IMR-90 (cell line): ENCODE measurements around the gene PCK2. TPM values are rescaled to one million over a fixed set of nuclear protein-coding genes. Genes with fewer than 3 reads are reported as not detected.

Source experiments
- ATAC-seq: fragments of 200-7000 bp; cut with Tn5 transposase; 2 replicates; pipeline ENCODE4 v1.9.1; 2020; ENCODE audit warnings: low read depth, mild to moderate bottlenecking, moderate library complexity
- BruUV-seq: library from RNA; stranded (reverse); fragments of 400-500 nt; replicated peaks from 2 replicates; lab custom pipeline; 2021; lab: Mats Ljungman, UMichigan
- CTCF ChIA-PET: fragments of 300-600 bp; formaldehyde crosslinking; extraction: SDS; loops from one replicate; lab custom pipeline; 2021; ENCODE audit warnings: antibody characterized with exemption; lab: Yijun Ruan, JAX
- POLR2A ChIA-PET: fragments of 300-600 bp; sonication (Branson Sonifier 250); formaldehyde crosslinking; loops from one replicate; lab custom pipeline; 2022; ENCODE audit warnings: antibody characterized with exemption; ENCODE audit not compliant: unreplicated experiment; lab: Charles Lee
- DNase-seq: peaks from one replicate; pipeline ENCODE4 v3.0.0; 2013
- H2AFZ ChIP-seq: replicated peaks from 2 replicates; pipeline ENCODE3; 2013; ENCODE audit warnings: low read length, mild to moderate bottlenecking; ENCODE audit not compliant: poor library complexity
- H2AK5ac ChIP-seq: 2 replicates; pipeline ENCODE4 v1.6.1; 2013; ENCODE audit warnings: low read depth, low read length, inconsistent platforms
- H2AK9ac ChIP-seq: replicated peaks from 2 replicates; pipeline ENCODE3; 2013; ENCODE audit warnings: mild to moderate bottlenecking, low read depth, low read length, moderate library complexity; ENCODE audit not compliant: poor library complexity
- H2BK120ac ChIP-seq: 2 replicates; pipeline ENCODE4 v1.6.1; 2013; ENCODE audit warnings: low read depth, low read length, inconsistent platforms
- H2BK15ac ChIP-seq: 3 replicates; pipeline ENCODE4 v1.6.1; 2013; ENCODE audit warnings: low read depth, low read length, inconsistent platforms
- H2BK20ac ChIP-seq: 2 replicates; pipeline ENCODE4 v1.6.1; 2013; ENCODE audit warnings: low read depth, mild to moderate bottlenecking, inconsistent platforms, low read length, moderate library complexity
- H2BK5ac ChIP-seq: 2 replicates; pipeline ENCODE4 v1.6.1; 2013; ENCODE audit warnings: mild to moderate bottlenecking, low read depth, low read length, inconsistent platforms; ENCODE audit not compliant: poor library complexity, severe bottlenecking
- H3K14ac ChIP-seq: replicated peaks from 2 replicates; pipeline ENCODE4 v1.6.1; 2013; ENCODE audit warnings: low read depth, low read length, inconsistent platforms
- H3K18ac ChIP-seq: 2 replicates; pipeline ENCODE4 v1.6.1; 2013; ENCODE audit warnings: low read depth, low read length, control low read depth
- H3K23ac ChIP-seq: 2 replicates; pipeline ENCODE4 v1.6.1; 2013; ENCODE audit warnings: low read depth, low read length, inconsistent platforms
- H3K27ac ChIP-seq: 2 replicates; pipeline ENCODE4 v1.5.1; 2013; ENCODE audit warnings: mild to moderate bottlenecking, control low read depth, low read length; ENCODE audit not compliant: insufficient read depth
- H3K27me3 ChIP-seq: 2 replicates; pipeline ENCODE4 v1.6.1; 2013; ENCODE audit warnings: low read length; ENCODE audit not compliant: control insufficient read depth, insufficient read depth
- H3K36me3 ChIP-seq: 2 replicates; pipeline ENCODE4 v1.6.1; 2013; ENCODE audit warnings: low read length, mixed read lengths; ENCODE audit not compliant: control insufficient read depth, insufficient read depth
- H3K4ac ChIP-seq: 2 replicates; pipeline ENCODE4 v1.6.1; 2013; ENCODE audit warnings: low read depth, low read length, inconsistent platforms
- H3K4me1 ChIP-seq: 2 replicates; pipeline ENCODE4 v1.6.1; 2013; ENCODE audit warnings: low read length, mixed read lengths; ENCODE audit not compliant: control insufficient read depth, insufficient read depth
- H3K4me2 ChIP-seq: 2 replicates; pipeline ENCODE4 v1.6.1; 2013; ENCODE audit warnings: low read depth, mild to moderate bottlenecking, control low read depth, low read length, moderate library complexity
- H3K4me3 ChIP-seq: 2 replicates; pipeline ENCODE4 v1.5.1; 2013; ENCODE audit warnings: low read depth, mild to moderate bottlenecking, control low read depth, low read length, moderate library complexity; ENCODE audit not compliant: insufficient read depth
- H3K56ac ChIP-seq: 2 replicates; pipeline ENCODE4 v1.6.1; 2013; ENCODE audit warnings: low read length, inconsistent platforms; ENCODE audit not compliant: insufficient read depth; ENCODE audit errors: extremely low read depth
- H3K79me1 ChIP-seq, 2 experiments: 2 replicates each; pipeline ENCODE4 v1.6.1; 2013; ENCODE audit warnings: low read length in 2 of 2, inconsistent platforms in 1 of 2, low read depth in 1 of 2
- H3K9ac ChIP-seq: 2 replicates; pipeline ENCODE4 v1.6.1; 2013; ENCODE audit warnings: low read depth, low read length, control low read depth
- H3K9me1 ChIP-seq: 2 replicates; pipeline ENCODE4 v1.6.1; 2013; ENCODE audit warnings: low read length, inconsistent platforms; ENCODE audit not compliant: insufficient read depth
- H3K9me3 ChIP-seq: 2 replicates; pipeline ENCODE4 v1.6.1; 2013; ENCODE audit warnings: low read length; ENCODE audit not compliant: control insufficient read depth, insufficient read depth
- H4K20me1 ChIP-seq: 2 replicates; pipeline ENCODE4 v1.6.1; 2013; ENCODE audit warnings: low read length, inconsistent platforms; ENCODE audit not compliant: insufficient read depth
- H4K5ac ChIP-seq: 2 replicates; pipeline ENCODE4 v1.6.1; 2013; ENCODE audit warnings: mild to moderate bottlenecking, low read depth, low read length, control low read depth
- H4K8ac ChIP-seq, 2 experiments: 2 replicates each; pipeline ENCODE4 v1.6.1; 2013; ENCODE audit warnings: low read depth in 2 of 2, low read length in 2 of 2, control low read depth in 1 of 2, inconsistent platforms in 1 of 2
- H4K91ac ChIP-seq: 2 replicates; pipeline ENCODE4 v1.6.1; 2013; ENCODE audit warnings: low read depth, low read length, inconsistent platforms; ENCODE audit not compliant: insufficient read depth
- BHLHE40 ChIP-seq: fragments of 150-350 bp; IDR thresholded peaks from 2 replicates; pipeline ENCODE4 v1.6.1; 2016; ENCODE audit warnings: mild to moderate bottlenecking, low read depth, low read length
- CEBPB ChIP-seq: IDR thresholded peaks from 2 replicates; pipeline ENCODE4 v1.6.1; 2012; ENCODE audit warnings: low read depth, low read length, improper control_type of control experiment
- CHD1 ChIP-seq: IDR thresholded peaks from 2 replicates; pipeline ENCODE4 v1.6.1; 2012; ENCODE audit warnings: low read depth, low read length, improper control_type of control experiment
- CTCF ChIP-seq: conservative IDR thresholded peaks from 2 replicates; pipeline ENCODE4 v1.5.1; 2012; ENCODE audit warnings: mild to moderate bottlenecking, low read depth, low read length, improper control_type of control experiment
- ELK1 ChIP-seq: fragments of 150-350 bp; IDR thresholded peaks from 2 replicates; pipeline ENCODE4 v1.6.1; 2016; ENCODE audit warnings: low read depth, mild to moderate bottlenecking, low read length, moderate library complexity, borderline replicate concordance
- FOS ChIP-seq: fragments of 150-350 bp; IDR thresholded peaks from 2 replicates; pipeline ENCODE4 v1.6.1; 2016; ENCODE audit warnings: low read depth, low read length
- MAFK ChIP-seq: IDR thresholded peaks from 2 replicates; pipeline ENCODE4 v1.6.1; 2012; ENCODE audit warnings: low read depth, low read length, improper control_type of control experiment
- MAZ ChIP-seq: IDR thresholded peaks from 2 replicates; pipeline ENCODE4 v1.6.1; 2012; ENCODE audit warnings: low read depth, mild to moderate bottlenecking, low read length, improper control_type of control experiment, moderate library complexity, borderline replicate concordance
- MXI1 ChIP-seq: IDR thresholded peaks from 2 replicates; pipeline ENCODE4 v1.6.1; 2012; ENCODE audit warnings: low read depth, mild to moderate bottlenecking, low read length, moderate library complexity, borderline replicate concordance
- NFE2L2 ChIP-seq: fragments of 150-350 bp; IDR thresholded peaks from 2 replicates; pipeline ENCODE4 v1.6.1; 2016; ENCODE audit warnings: low read depth, mild to moderate bottlenecking, low read length
- POLR2A ChIP-seq: IDR thresholded peaks from 2 replicates; pipeline ENCODE4 v1.6.1; 2012; ENCODE audit warnings: mild to moderate bottlenecking, low read depth, low read length
- RAD21 ChIP-seq: IDR thresholded peaks from 2 replicates; pipeline ENCODE4 v1.6.1; 2012; ENCODE audit warnings: low read length, improper control_type of control experiment
- RCOR1 ChIP-seq: IDR thresholded peaks from 2 replicates; pipeline ENCODE4 v1.6.1; 2012; ENCODE audit warnings: mild to moderate bottlenecking, low read length, improper control_type of control experiment; ENCODE audit not compliant: insufficient replicate concordance
- RFX5 ChIP-seq: IDR thresholded peaks from 2 replicates; pipeline ENCODE4 v1.8.0; 2012; ENCODE audit warnings: low read depth, mild to moderate bottlenecking, low read length, moderate library complexity
- SMC3 ChIP-seq: fragments of 150-350 bp; IDR thresholded peaks from 2 replicates; pipeline ENCODE4 v1.6.1; 2016; ENCODE audit warnings: low read depth, mild to moderate bottlenecking, antibody characterized with exemption, low read length, moderate library complexity
- WGBS, 2 experiments: methylation state at CpG; one replicate each; pipeline versions ENCODE4 v1.1.5 to v1.1.7; 2013; ENCODE audit warnings: missing lambda C conversion rate in 2 of 2; ENCODE audit not compliant: insufficient read length in 1 of 2; ENCODE audit errors: extremely low coverage in 2 of 2; 5-methylcytosine and 5-hydroxymethylcytosine counted together
- dilution Hi-C: fragments of 300-500 bp; cut with HindIII; formaldehyde crosslinking; loops from one replicate; pipeline ENCODE4 v1.14.3; 2018; ENCODE audit warnings: low sequenced_read_pairs; ENCODE audit not compliant: unreplicated experiment
- in situ Hi-C: fragments of 300-500 bp; cut with MboI; formaldehyde crosslinking; loops from 3 replicates; pipeline ENCODE4 v1.14.3; 2019; ENCODE audit warnings: low sequenced_read_pairs, inconsistent platforms, mixed read lengths
- intact Hi-C: fragments of 100-400 bp; cut with micrococcal nuclease; formaldehyde crosslinking; loops from 2 replicates; pipeline ENCODE4 v1.10.0; 2022
- polyA plus RNA-seq, 3 experiments: library from polyadenylated mRNA; depleted of rRNA; stranded (reverse); fragments of >200 nt; gene quantifications; 2 replicates each; pipeline ENCODE4 v1.2.3, GENCODE V29; 2012; ENCODE audit warnings: low replicate concordance in 1 of 3
- total RNA-seq: library from RNA; depleted of rRNA; stranded (reverse); fragments of >200 nt; gene quantifications from 2 replicates; pipeline ENCODE4 v1.2.3, GENCODE V29; 2012
- TF ChIP-seq, protein P1 (sequence below): fragments of 150-350 bp; IDR thresholded peaks from 2 replicates; pipeline ENCODE4 v1.6.1; 2017; ENCODE audit warnings: mild to moderate bottlenecking, antibody characterized with exemption, low read length, low read depth

The PCK2 gene
- total and polyA plus RNA-seq, 2 of the 4 experiments (the other 2 are of a cell fraction), result 13.4 to 29.4 TPM

DNA sequence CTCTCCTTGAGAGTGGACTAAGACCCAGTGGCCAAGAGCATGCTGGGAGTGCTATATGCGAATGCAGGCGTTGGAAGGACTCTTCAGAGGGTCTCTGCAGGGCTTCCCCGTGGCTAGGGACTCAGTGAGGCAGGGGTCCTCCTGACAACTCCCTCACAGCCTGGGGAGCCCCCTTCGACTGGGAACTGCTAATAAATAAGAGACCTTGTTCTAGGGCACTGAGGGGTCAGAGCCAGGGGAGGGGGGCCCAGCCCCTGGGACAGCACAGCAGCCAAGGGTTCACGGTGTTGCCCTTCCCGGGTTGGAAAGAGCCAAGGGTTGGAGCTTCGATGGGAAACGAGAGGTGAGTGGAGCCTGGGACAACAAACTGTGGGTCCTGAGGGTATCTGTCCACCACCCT lies 28.7 kb upstream of the PCK2 start:
- H2AFZ ChIP-seq, result no peak overlapping the region
- H3K27ac ChIP-seq, result no peak overlapping the region
- no peaks in the 10 kb centered on the region for H3K79me1 ChIP-seq
- no peak overlapping the region for H3K23ac ChIP-seq
- peaks cover 52% of the 10 kb centered on the region for H3K27me3 ChIP-seq
- H3K4me1 ChIP-seq, result no peaks in the 10 kb centered on the region
- no peaks in the 10 kb centered on the region for H3K9me1 ChIP-seq
- H3K9me3 ChIP-seq, result no peaks in the 10 kb centered on the region
- H4K91ac ChIP-seq, result no peak overlapping the region
- intact Hi-C loops, result no loop called here
- in situ Hi-C loops, result no loop called here
- H3K36me3 ChIP-seq, result no peaks in the 10 kb centered on the region
- H3K4me2 ChIP-seq, result no peak overlapping the region
- no peak overlapping the region for H2AK5ac ChIP-seq
- BruUV-seq, result no TSS peak
- no peak overlapping the region for H3K4me3 ChIP-seq
- H4K20me1 ChIP-seq, result no peaks in the 10 kb centered on the region
- no peak overlapping the region for H2BK5ac ChIP-seq
- no peak overlapping the region for H2BK120ac ChIP-seq
- WGBS, 2 experiments, result no CpG with 5 or more reads among the region's 8 CpGs
- H3K9ac ChIP-seq, result no peak overlapping the region
- CTCF ChIA-PET, result interaction anchor here (1.2 kb wide), 1 partner anchor 43 kb away, joined by 6 read pairs; no protein-coding TSS in a partner anchor
- no peak overlapping the region for H2BK15ac ChIP-seq
- no peak overlapping the region for H2BK20ac ChIP-seq
- H3K56ac ChIP-seq, result no peak overlapping the region
- no peak overlapping the region for H3K4ac ChIP-seq
- ATAC-seq, result no peak
- TF ChIP-seq RAD21 (no peak), FOS (no peak), CTCF (no peak), MXI1 (no peak), ELK1 (no peak), CEBPB (no peak), RFX5 (no peak), MAZ (no peak), RCOR1 (no peak), SMC3 (no peak), NFE2L2 (no peak), POLR2A (no peak), CHD1 (no peak), BHLHE40 (no peak), MAFK (no peak)
- TF ChIP-seq, protein P1, sequence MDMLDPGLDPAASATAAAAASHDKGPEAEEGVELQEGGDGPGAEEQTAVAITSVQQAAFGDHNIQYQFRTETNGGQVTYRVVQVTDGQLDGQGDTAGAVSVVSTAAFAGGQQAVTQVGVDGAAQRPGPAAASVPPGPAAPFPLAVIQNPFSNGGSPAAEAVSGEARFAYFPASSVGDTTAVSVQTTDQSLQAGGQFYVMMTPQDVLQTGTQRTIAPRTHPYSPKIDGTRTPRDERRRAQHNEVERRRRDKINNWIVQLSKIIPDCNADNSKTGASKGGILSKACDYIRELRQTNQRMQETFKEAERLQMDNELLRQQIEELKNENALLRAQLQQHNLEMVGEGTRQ, result no peak
- no peak overlapping the region for H3K18ac ChIP-seq
- H3K14ac ChIP-seq, result no peak overlapping the region
- dilution Hi-C loops, result no loop called here
- no peak overlapping the region for H4K5ac ChIP-seq
- H4K8ac ChIP-seq, result no peak overlapping the region
- no peak overlapping the region for H2AK9ac ChIP-seq
- DNase-seq, result no peak
- POLR2A ChIA-PET, result no interaction called here
